ENCODE measurements around the gene ZC3H18. TPM values are rescaled to one million over a fixed set of nuclear protein-coding genes. Genes with fewer than 3 reads are reported as not detected.

ZC3H18 gene
- total RNA-seq, 1 donor from 2014 or later: 21.3 TPM

DNA sequence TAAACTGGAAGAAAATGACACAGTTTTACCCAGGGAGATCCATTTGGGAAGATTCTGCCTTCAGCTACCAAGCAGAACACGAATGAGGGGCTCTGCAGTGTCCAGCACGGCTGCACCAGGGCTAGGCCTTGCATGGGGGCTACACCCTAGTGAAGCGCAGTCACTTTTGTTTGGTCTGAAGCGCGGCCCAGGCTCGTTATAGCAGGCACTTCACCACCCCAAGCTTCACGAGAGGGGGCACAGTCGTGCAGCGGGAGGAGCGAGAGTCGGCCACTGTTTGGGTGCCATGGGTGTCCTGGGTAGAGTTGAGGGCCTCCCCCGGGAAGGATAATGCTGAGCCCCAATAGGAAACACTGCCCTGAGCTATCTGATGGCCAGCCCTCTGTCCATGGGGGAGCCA lies 46.5 kb downstream of the ZC3H18 start:
- Histone ChIP-seq H3K9me3 (replicated peaks) (no peaks in the 10 kb centered on the region), H3K4me3 (no peak overlapping the region), H3K4me1 (peaks cover 45% of the 10 kb centered on the region), H3K27ac (replicated peaks) (no peak overlapping the region), H3K27me3 (ENCODE audit: low read depth) (no peaks in the 10 kb centered on the region), H3K36me3 (peaks cover 24% of the 10 kb centered on the region)
- no peak for DNase-seq
- TF ChIP-seq, protein P1, sequence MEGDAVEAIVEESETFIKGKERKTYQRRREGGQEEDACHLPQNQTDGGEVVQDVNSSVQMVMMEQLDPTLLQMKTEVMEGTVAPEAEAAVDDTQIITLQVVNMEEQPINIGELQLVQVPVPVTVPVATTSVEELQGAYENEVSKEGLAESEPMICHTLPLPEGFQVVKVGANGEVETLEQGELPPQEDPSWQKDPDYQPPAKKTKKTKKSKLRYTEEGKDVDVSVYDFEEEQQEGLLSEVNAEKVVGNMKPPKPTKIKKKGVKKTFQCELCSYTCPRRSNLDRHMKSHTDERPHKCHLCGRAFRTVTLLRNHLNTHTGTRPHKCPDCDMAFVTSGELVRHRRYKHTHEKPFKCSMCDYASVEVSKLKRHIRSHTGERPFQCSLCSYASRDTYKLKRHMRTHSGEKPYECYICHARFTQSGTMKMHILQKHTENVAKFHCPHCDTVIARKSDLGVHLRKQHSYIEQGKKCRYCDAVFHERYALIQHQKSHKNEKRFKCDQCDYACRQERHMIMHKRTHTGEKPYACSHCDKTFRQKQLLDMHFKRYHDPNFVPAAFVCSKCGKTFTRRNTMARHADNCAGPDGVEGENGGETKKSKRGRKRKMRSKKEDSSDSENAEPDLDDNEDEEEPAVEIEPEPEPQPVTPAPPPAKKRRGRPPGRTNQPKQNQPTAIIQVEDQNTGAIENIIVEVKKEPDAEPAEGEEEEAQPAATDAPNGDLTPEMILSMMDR (IDR thresholded peaks at IDR 0.05; ENCODE audit: borderline replicate concordance): no peak
- intact Hi-C loops (cut with micrococcal nuclease): no loop called here

DNA sequence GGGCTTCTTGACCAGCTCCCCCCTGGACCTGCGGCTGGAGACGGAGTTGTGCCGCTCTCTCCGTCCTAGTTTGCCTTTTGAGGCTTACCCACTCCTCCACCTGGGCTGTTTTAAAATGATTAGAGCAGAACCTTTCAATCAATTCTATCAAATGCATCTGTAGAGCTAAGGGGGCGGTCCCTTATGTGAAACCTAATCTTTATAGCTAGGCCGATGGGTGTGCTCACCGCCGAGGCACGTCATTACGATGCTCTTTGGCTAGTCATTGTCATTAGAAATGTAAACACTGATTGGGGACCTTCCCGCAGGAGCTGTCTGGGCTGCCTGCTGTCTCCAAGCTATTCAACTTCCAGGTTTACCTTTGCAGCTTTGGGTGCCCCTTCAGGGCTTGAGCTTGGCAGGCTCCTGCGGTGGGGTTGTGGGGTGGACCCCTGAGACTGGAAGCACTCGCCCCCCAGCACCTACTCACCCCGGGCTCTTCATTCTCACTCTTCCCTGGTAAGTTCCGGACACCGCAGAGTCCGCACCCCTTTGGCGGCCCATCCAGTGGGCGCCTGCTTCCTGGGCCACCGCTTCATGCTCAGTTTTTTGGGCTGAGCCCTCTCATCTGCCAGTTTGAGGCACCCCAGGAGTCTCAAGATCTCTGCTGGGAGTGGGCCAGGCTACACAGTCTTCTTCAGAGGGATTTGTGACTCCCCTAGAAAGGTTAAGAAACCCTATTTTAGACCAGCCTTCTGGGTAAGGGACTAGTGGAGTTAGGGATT lies 47.2 kb downstream of the ZC3H18 start:
- no peak overlapping the region for H3K27ac ChIP-seq (replicated peaks)
- peaks cover 24% of the 10 kb centered on the region for H3K36me3 ChIP-seq
- no peak overlapping the region for H3K4me3 ChIP-seq
- no peaks in the 10 kb centered on the region for H3K27me3 ChIP-seq (ENCODE audit: low read depth)
- no peaks in the 10 kb centered on the region for H3K9me3 ChIP-seq (replicated peaks)
- intact Hi-C loops (cut with micrococcal nuclease): no loop called here
- peaks cover 45% of the 10 kb centered on the region for H3K4me1 ChIP-seq
- TF ChIP-seq, protein P1 (IDR thresholded peaks at IDR 0.05; ENCODE audit: borderline replicate concordance): no peak
- no peak for DNase-seq

DNA sequence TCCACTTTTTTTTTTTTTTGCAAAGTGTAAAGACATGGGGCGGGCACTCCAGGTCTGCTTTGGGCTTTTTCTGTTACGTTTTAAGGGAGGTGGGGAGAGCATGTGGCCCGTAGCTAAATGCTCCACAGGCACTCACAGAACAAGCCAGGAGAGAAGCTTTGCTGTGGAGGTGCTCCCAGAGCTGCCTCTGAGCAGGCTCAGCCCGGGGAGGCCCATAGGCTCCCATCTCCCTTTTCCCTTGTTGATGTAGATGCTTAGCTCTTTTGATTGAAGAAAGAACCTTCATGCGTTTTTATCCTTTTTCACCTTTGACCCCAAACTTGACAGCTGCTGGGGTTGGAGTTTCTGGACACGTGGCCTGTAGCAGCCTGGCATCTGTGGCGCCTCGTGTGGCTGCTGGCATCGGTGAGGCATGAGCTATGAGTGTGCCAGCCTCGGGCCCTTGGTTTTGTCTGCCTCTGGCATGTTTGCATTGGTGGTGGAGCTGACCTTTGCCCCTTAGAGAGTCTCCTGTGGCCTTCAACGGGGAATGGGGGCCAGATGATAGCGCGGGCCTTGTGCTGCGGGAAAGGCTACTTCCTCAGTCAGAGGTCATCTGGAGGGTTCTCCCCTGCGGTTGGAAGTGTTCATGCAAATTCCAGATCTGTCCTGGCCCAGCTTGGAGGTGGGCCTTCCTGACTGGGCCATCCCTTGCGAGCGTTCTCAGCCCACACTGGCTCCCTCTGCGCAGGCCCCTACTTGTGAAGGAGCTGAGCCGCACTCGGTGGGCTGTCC lies 48.2 kb downstream of the ZC3H18 start:
- H3K4me3 ChIP-seq: no peak overlapping the region
- TF ChIP-seq, protein P1 (IDR thresholded peaks at IDR 0.05; ENCODE audit: borderline replicate concordance): no peak
- peak overlapping the region; percentile 66 for H3K27ac ChIP-seq (replicated peaks)
- no peaks in the 10 kb centered on the region for H3K9me3 ChIP-seq (replicated peaks)
- no peaks in the 10 kb centered on the region for H3K27me3 ChIP-seq (ENCODE audit: low read depth)
- intact Hi-C loops (cut with micrococcal nuclease): no loop called here
- H3K36me3 ChIP-seq: peaks cover 25% of the 10 kb centered on the region
- H3K4me1 ChIP-seq: peaks cover 45% of the 10 kb centered on the region
- no peak for DNase-seq

DNA sequence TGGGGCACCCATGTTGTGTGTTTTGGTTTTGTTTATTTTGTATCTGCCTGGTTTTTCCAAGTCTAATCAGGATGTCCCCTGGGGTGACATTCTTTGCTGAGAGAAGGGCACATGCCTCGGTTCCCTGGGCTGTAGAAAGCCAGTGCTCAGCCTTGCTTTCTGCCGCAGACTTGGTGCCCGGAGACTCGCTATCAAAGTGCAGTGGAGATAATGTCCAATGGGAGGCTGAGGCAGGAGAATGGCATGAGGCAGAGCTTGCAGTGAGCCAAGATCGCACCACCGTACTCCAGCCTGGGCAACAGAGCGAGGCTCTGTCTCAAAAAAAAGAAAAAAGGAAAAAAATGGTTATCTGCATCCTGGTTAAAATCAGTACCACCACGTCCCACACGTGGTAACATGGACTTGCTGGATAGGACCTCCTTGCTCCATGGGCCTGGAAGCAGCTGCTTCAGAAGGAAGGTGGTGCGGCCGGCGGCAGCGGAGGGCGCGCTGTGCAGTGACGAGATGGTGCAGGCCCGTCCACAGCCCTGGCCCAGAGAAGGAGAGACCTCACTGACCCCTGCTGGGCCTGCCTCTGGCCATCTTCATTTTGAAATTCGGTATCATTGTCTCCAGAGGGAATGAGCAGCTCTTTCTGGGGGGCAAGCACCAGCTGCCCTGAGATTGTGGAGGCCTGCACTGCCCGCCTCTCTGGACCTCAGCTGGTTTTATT lies 48.9 kb downstream of the ZC3H18 start:
- DNase-seq: no peak
- TF ChIP-seq, protein P1 (IDR thresholded peaks at IDR 0.05; ENCODE audit: borderline replicate concordance): no peak
- Histone ChIP-seq H3K27ac (replicated peaks) (peak overlapping the region; percentile 66), H3K4me1 (peaks cover 41% of the 10 kb centered on the region), H3K36me3 (peaks cover 30% of the 10 kb centered on the region), H3K27me3 (ENCODE audit: low read depth) (no peaks in the 10 kb centered on the region), H3K4me3 (no peak overlapping the region), H3K9me3 (replicated peaks) (no peaks in the 10 kb centered on the region)
- intact Hi-C loops (cut with micrococcal nuclease): no loop called here

Measured in left ventricle myocardium inferior (tissue), 1 donor.